WERI-Rb-1 (cell line): ENCODE measurements around the gene ZBTB47.

Experiments
- DNase-seq: peaks from one replicate; pipeline ENCODE4 v3.0.0-alpha.2; 2020
- H3K27ac ChIP-seq: fragments of 250-450 bp; sonication (Bioruptor Pico); 2 replicates; pipeline ENCODE4 v1.5.1; 2020; ENCODE audit warnings: mild to moderate bottlenecking, moderate library complexity
- H3K27me3 ChIP-seq: fragments of 250-450 bp; sonication (Bioruptor Pico); 2 replicates; pipeline ENCODE4 v1.5.1; 2021; ENCODE audit warnings: mild to moderate bottlenecking, low read depth, moderate library complexity; ENCODE audit not compliant: insufficient read depth, severe bottlenecking
- H3K36me3 ChIP-seq: fragments of 250-450 bp; sonication (Bioruptor Pico); 2 replicates; pipeline ENCODE4 v1.5.1; 2020; ENCODE audit warnings: mild to moderate bottlenecking, moderate library complexity
- H3K4me3 ChIP-seq: 2 replicates; pipeline ENCODE4 v1.5.1; 2011; ENCODE audit warnings: low read depth, mild to moderate bottlenecking, control low read depth, low read length
- H3K9me3 ChIP-seq: fragments of 250-450 bp; sonication (Bioruptor Pico); 2 replicates; pipeline ENCODE4 v1.5.1; 2021; ENCODE audit warnings: mild to moderate bottlenecking, moderate library complexity; ENCODE audit not compliant: severe bottlenecking
- TF ChIP-seq, protein P1 (sequence below): IDR thresholded peaks from 2 replicates; pipeline ENCODE4 v1.5.1; 2011; ENCODE audit warnings: low read depth, mild to moderate bottlenecking, control low read depth, inconsistent platforms, low read length

The ZBTB47 gene

DNA sequence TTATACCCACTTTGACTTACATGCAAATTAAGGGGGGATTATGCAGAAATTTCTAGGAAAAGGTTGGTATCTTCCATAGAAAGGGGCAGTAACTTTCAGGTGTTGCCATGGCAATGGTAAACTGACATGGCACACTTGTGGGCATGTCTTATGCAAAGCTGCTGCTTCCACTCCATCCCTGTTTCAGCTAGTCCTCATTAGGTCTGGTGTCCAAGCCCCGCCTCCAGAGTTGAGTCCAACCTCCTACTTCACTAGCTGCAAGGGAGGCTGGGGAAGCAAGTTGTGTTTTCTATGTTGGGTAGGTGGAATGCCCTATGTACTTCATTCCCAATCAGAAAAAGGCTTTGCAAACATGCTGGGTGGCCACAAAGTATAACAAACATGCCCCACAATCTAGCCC is 17.2 kb downstream of the ZBTB47 start:
- Histone ChIP-seq H3K9me3 (peaks cover 7% of the 10 kb centered on the region), H3K27ac (no peak overlapping the region), H3K27me3 (no peaks in the 10 kb centered on the region), H3K4me3 (no peak overlapping the region), H3K36me3 (no peaks in the 10 kb centered on the region)
- DNase-seq: no peak
- TF ChIP-seq, protein P1, sequence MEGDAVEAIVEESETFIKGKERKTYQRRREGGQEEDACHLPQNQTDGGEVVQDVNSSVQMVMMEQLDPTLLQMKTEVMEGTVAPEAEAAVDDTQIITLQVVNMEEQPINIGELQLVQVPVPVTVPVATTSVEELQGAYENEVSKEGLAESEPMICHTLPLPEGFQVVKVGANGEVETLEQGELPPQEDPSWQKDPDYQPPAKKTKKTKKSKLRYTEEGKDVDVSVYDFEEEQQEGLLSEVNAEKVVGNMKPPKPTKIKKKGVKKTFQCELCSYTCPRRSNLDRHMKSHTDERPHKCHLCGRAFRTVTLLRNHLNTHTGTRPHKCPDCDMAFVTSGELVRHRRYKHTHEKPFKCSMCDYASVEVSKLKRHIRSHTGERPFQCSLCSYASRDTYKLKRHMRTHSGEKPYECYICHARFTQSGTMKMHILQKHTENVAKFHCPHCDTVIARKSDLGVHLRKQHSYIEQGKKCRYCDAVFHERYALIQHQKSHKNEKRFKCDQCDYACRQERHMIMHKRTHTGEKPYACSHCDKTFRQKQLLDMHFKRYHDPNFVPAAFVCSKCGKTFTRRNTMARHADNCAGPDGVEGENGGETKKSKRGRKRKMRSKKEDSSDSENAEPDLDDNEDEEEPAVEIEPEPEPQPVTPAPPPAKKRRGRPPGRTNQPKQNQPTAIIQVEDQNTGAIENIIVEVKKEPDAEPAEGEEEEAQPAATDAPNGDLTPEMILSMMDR: no peak

DNA sequence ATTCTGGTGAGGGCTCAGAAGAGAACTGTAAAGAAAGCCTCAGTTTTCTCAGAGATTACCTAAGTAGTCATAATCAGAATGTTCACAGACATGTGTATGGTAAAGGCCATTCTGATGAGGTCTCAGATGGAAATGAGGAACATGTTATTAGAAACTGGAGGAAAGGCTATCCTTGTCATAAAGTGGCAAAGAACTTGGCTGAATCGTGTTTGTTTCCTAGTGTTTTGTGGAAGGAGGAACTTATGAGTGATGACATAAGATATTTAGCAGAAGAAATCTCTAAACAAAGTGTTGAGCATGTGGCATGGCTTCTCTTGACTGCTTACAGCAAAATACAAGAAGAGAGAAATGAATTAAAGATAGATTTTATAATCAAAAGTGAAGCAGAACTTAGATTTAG is 19.0 kb downstream of the ZBTB47 start:
- DNase-seq: no peak
- Histone ChIP-seq H3K27ac (no peak overlapping the region), H3K27me3 (no peaks in the 10 kb centered on the region), H3K9me3 (peaks cover 11% of the 10 kb centered on the region), H3K4me3 (no peak overlapping the region), H3K36me3 (no peaks in the 10 kb centered on the region)
- TF ChIP-seq, protein P1: no peak

DNA sequence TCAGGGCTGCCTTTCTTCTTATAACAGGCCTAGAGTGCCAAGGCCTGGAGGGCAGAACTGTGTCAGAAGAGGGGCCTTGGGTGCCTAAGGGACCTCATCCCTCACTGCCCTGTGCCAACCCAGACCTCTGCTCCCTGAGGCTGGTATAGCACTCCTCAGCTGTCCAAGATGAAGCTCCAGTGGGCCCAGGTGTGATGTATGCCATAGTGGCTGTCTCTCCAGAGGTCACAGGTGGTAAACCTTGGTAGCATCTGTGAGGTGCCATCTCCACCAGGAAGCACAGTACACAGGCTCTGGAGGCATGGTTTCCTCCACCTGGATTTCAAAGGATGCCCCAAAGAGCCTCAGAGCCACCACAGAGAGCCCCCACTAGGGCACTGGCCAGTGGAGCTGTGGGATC is 19.6 kb downstream of the ZBTB47 start:
- Histone ChIP-seq H3K4me3 (no peak overlapping the region), H3K27me3 (no peaks in the 10 kb centered on the region), H3K36me3 (no peaks in the 10 kb centered on the region), H3K27ac (no peak overlapping the region), H3K9me3 (peaks cover 11% of the 10 kb centered on the region)
- DNase-seq: peak; percentile 4
- TF ChIP-seq, protein P1: no peak

DNA sequence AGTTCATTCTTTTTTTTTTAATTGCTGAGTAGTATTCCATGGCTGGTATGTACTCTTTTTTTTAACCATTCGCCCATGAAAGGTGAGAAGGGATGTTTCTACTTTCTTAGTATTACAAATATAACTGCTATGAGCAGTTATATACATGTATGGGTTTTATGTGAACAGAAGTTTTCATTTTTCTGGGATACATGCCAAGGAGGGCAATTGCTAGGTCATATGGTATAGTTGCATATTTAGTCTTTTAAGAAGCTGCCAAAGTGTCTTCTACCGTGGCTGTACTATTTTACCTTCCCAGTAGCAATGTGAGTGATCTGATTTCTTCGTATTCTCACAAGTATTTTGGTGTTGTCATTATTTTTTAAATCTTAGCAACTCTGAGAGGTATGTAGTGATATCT is 20.6 kb downstream of the ZBTB47 start:
- no peaks in the 10 kb centered on the region for H3K36me3 ChIP-seq
- TF ChIP-seq, protein P1: no peak
- no peaks in the 10 kb centered on the region for H3K27me3 ChIP-seq
- no peak overlapping the region for H3K27ac ChIP-seq
- peaks cover 4% of the 10 kb centered on the region for H3K9me3 ChIP-seq
- H3K4me3 ChIP-seq: no peak overlapping the region
- no peak for DNase-seq

DNA sequence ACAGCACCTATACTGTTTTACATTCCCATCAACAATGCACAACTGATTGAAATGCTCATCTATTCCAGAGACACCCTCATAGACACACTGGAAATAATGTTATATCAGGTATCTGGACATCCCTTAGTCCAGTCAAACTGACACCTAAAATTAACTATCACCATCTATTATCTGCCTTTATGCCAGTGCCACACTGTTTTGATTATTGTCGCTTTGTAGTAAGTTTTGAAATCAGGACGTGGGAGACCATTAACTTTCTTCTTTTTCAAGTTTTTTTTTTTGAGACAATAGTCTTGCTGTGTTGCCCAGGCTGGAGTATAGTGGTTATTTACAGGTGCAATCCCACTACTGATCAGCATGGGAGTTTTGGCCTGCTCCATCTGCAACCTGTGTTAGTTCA is 22.4 kb downstream of the ZBTB47 start:
- TF ChIP-seq, protein P1: no peak
- no peak for DNase-seq
- Histone ChIP-seq H3K36me3 (no peaks in the 10 kb centered on the region), H3K9me3 (peaks cover 4% of the 10 kb centered on the region), H3K27ac (no peak overlapping the region), H3K27me3 (no peaks in the 10 kb centered on the region), H3K4me3 (no peak overlapping the region)

DNA sequence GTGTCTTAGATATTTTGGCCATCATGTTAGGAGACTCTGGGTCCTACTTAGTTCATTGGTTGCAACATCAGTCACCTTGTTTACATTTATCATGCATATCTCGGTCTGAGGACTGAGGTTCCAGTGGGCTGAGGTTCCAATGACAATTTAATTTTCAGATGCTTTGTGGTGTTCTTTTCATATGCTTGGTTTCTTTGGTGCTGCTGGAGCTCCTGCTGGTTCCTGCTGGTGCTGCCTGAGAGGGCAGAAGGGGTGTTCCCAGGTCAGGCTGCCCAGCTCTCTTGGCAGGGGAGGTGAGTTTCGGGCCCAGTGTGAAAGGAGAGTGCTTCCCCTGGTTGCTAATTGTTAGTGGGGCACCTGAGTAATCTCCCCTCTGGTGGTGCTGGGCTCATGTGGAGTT is 24.9 kb downstream of the ZBTB47 start:
- Histone ChIP-seq H3K4me3 (no peak overlapping the region), H3K27ac (no peak overlapping the region), H3K36me3 (no peaks in the 10 kb centered on the region), H3K9me3 (peaks cover 4% of the 10 kb centered on the region), H3K27me3 (no peaks in the 10 kb centered on the region)
- no peak for DNase-seq
- TF ChIP-seq, protein P1: no peak
